Stimulated activated CD8-positive, alpha-beta memory T cell treated with anti-CD3 and anti-CD28 coated beads, Interleukin-15, amount 100 ng/mL, for 1 hour (primary cell): ENCODE data around the gene SP6.
A peak's percentile ranks its signal among the peaks of the same experiment; 100 is the strongest.

Source experiments
- DNase-seq: peaks from one replicate; pipeline ENCODE4 v3.0.0-alpha.2; 2020; ENCODE audit warnings: low read depth

Gene SP6

GRCh38 chr17:47856830-47857229 is 5.9 kb upstream of the SP6 start:
- DNase-seq = no peak

- no peak for DNase-seq
These were observed 4.8 kb upstream of the SP6 start for GRCh38 chr17:47855737-47856136.

GRCh38 chr17:47853616-47854015 is 2.7 kb upstream of the SP6 start:
- no peak for DNase-seq

GRCh38 chr17:47852113-47852949 is 1.4 kb upstream of the SP6 start:
- no peak for DNase-seq

GRCh38 chr17:47851764-47852112 is 775 bp upstream of the SP6 start:
- DNase-seq = no peak

- no peak for DNase-seq
These were observed 631 bp downstream of the SP6 start for GRCh38 chr17:47850373-47850691.

- no peak for DNase-seq
These were observed 2.8 kb downstream of the SP6 start for GRCh38 chr17:47848198-47848513.

GRCh38 chr17:47847341-47848197 is 3.4 kb downstream of the SP6 start:
- DNase-seq = no peak

GRCh38 chr17:47846716-47847340 is 4.1 kb downstream of the SP6 start:
- no peak for DNase-seq

- DNase-seq = no peak
These were observed 5.3 kb downstream of the SP6 start for GRCh38 chr17:47845716-47846075.

- DNase-seq = no peak
These were observed 5.9 kb downstream of the SP6 start for GRCh38 chr17:47844814-47845715.

- no peak for DNase-seq
These were observed 6.7 kb downstream of the SP6 start for GRCh38 chr17:47844227-47844626.

GRCh38 chr17:47843391-47843730 is 7.6 kb downstream of the SP6 start:
- DNase-seq = no peak

- no peak for DNase-seq
These were observed 9.3 kb downstream of the SP6 start for GRCh38 chr17:47841488-47842291.

- DNase-seq = peak; percentile 72
These were observed 10.0 kb downstream of the SP6 start, which contains the start of gene SCRN2 for GRCh38 chr17:47840742-47841487. SCRN2 (minus strand) TSS chr17:47841273; CDS start chr17:47840843, 430 bp downstream.

- DNase-seq = no peak
These were observed 10.8 kb downstream of the SP6 start for GRCh38 chr17:47840001-47840741.

GRCh38 chr17:47839071-47839470 is 11.9 kb downstream of the SP6 start:
- DNase-seq = no peak

- no peak for DNase-seq
These were observed 12.3 kb downstream of the SP6 start for GRCh38 chr17:47838636-47839035.

- DNase-seq = no peak
These were observed 13.4 kb downstream of the SP6 start for GRCh38 chr17:47837401-47838039.
